Small intestine (tissue), 7 donors: Measurements from ENCODE around the gene NKD1. TPM values are rescaled to one million over a fixed set of nuclear protein-coding genes. Genes with fewer than 3 reads are reported as not detected.

Source experiments
- DNase-seq, 2 donors: peaks; one replicate each; pipeline versions ENCODE4 v3.0.0 to v3.0.0-alpha.2; 2013
- FAIRE-seq: peaks from 2 replicates; lab custom pipeline; 2012; peaks lifted over from hg19 to GRCh38; lab: Jason Lieb, UNC
- H3K27ac ChIP-seq, 3 donors: one replicate each; pipeline ENCODE4 v1.5.1; 2013; ENCODE audit warnings: low read length in 2 of 3, mild to moderate bottlenecking in 2 of 3, control low read depth in 1 of 3, inconsistent platforms in 1 of 3, low read depth in 1 of 3, moderate library complexity in 1 of 3
- H3K27me3 ChIP-seq, 3 donors: one replicate each; pipeline ENCODE4 v1.6.1; 2013; ENCODE audit warnings: low read length in 3 of 3, inconsistent platforms in 1 of 3; ENCODE audit not compliant: control insufficient read depth in 3 of 3, insufficient read depth in 3 of 3
- H3K36me3 ChIP-seq, 3 donors: one replicate each; pipeline ENCODE4 v1.6.1; 2013; ENCODE audit warnings: low read length in 3 of 3, inconsistent platforms in 1 of 3, low read depth in 1 of 3, mild to moderate bottlenecking in 1 of 3, moderate library complexity in 1 of 3; ENCODE audit not compliant: control insufficient read depth in 3 of 3, insufficient read depth in 2 of 3
- H3K4me1 ChIP-seq, 3 donors: one replicate each; pipeline ENCODE4 v1.6.1; 2013; ENCODE audit warnings: low read length in 2 of 3, inconsistent platforms in 1 of 3, low read depth in 1 of 3, mild to moderate bottlenecking in 1 of 3, moderate library complexity in 1 of 3; ENCODE audit not compliant: control insufficient read depth in 3 of 3, insufficient read depth in 2 of 3
- H3K4me3 ChIP-seq, 3 donors: one replicate each; pipeline ENCODE4 v1.5.1; 2013; ENCODE audit warnings: low read length in 3 of 3, control low read depth in 1 of 3, inconsistent platforms in 1 of 3, low read depth in 1 of 3, mild to moderate bottlenecking in 1 of 3, moderate library complexity in 1 of 3
- H3K9me3 ChIP-seq, 2 donors: one replicate each; pipeline ENCODE4 v1.6.1; 2013; ENCODE audit warnings: low read depth in 1 of 2, low read length in 1 of 2; ENCODE audit not compliant: control insufficient read depth in 2 of 2, insufficient read depth in 1 of 2
- WGBS, 3 donors: extraction: QIAGEN DNeasy Blood & Tissue Kit; methylation state at CpG; one replicate each; pipeline ENCODE4 v1.1.7; 2013; 5-methylcytosine and 5-hydroxymethylcytosine counted together
- polyA plus RNA-seq, 4 donors: library from polyadenylated mRNA; stranded (reverse) in 3 of 4; unstranded in 1 of 4; fragments of 200-250 nt in 3 of 4; fragments of 120-200 nt in 1 of 4; gene quantifications; one replicate each; pipeline versions ENCODE4 v1.2.1 to v1.2.3, GENCODE V29; 2013
- donor health status: healthy with polysubstance abuse.
- donor health status: control.
- donor health status: control.
- donor health status: Bipolar disorder and iron deficiency.
- donor health status: healthy.

Gene NKD1
- polyA plus RNA-seq, 4 donors, result 0.22 to 2.9 (median 1.3) TPM

GRCh38 chr16:50616883-50617645 is 68.9 kb downstream of the NKD1 start:
- 16 to 47% (median 46%) methylated on average over 10 to 11 of the region's 11 CpGs for WGBS, 3 donors
- Histone ChIP-seq H3K9me3 (no peaks in the 10 kb centered on the region), H3K4me3 (no peak overlapping the region), H3K27ac (no peak overlapping the region), H3K36me3 (peaks cover 0 to 11% (median 0%) of the 10 kb centered on the region in 3 donors), H3K27me3 (no peaks in the 10 kb centered on the region), H3K4me1 (peaks cover 0 to 19% (median 0%) of the 10 kb centered on the region in 3 donors)
- no peak for DNase-seq
- no peak for FAIRE-seq

GRCh38 chr16:50617646-50618184 is 69.5 kb downstream of the NKD1 start:
- peaks cover 0 to 11% (median 0%) of the 10 kb centered on the region in 3 donors for H3K36me3 ChIP-seq
- DNase-seq, result no peak
- 71 to 86% (median 85%) methylated on average over 2 of the region's 2 CpGs for WGBS, 3 donors
- no peak for FAIRE-seq
- peaks cover 0 to 16% (median 0%) of the 10 kb centered on the region in 3 donors for H3K4me1 ChIP-seq
- no peak overlapping the region for H3K4me3 ChIP-seq
- H3K9me3 ChIP-seq, result no peaks in the 10 kb centered on the region
- H3K27ac ChIP-seq, result no peak overlapping the region
- no peaks in the 10 kb centered on the region for H3K27me3 ChIP-seq

GRCh38 chr16:50618238-50618918 is 70.2 kb downstream of the NKD1 start:
- Histone ChIP-seq H3K36me3 (peaks cover 0 to 11% (median 0%) of the 10 kb centered on the region in 3 donors), H3K4me1 (peaks cover 0 to 13% (median 0%) of the 10 kb centered on the region in 3 donors), H3K27me3 (no peaks in the 10 kb centered on the region), H3K27ac (no peak overlapping the region), H3K9me3 (no peaks in the 10 kb centered on the region), H3K4me3 (no peak overlapping the region)
- DNase-seq, result no peak
- WGBS, 3 donors, result 75 to 88% (median 86%) methylated on average over 12 of the region's 12 CpGs
- no peak for FAIRE-seq

DNA sequence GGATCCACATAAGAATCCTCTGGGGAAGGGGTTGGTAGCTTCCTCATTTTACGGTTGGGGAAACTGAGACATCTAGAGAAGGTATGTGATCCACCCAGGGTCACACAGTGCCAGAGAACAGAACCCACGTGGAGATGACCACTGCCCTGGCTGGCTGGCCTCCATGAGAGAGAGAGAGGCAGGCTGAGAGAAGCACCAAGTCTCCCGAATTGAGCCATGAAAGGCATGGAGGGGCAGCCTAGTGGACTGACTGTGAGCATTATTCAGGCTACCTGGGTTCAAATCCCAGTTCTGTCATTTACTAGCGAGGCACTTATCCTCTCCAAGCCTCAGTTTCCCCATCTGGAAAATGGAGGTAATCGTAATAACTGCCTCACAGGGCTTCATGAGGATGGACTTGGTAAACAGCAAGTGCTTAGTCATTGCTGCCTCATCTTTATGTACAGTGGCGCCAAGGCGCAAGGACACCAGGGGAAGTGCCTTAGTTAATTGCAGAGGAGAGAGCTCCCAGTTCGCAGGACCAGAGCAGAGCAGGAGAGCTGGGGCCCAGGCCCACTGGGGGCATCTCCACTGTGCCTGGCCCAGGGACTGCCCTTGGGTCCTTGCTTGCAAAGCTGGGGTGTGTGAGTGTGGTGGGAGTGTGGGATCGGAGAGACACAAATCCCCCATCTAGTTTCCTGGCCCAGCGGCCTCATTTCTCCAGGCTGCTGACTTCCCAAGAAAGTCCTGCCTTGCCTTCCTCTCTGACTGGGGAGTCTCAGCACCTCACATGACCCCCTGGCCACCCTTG is 71.7 kb downstream of the NKD1 start:
- DNase-seq (no peak), FAIRE-seq (no peak)
- Histone ChIP-seq H3K27ac (no peak overlapping the region), H3K27me3 (no peaks in the 10 kb centered on the region), H3K36me3 (peaks cover 0 to 11% (median 0%) of the 10 kb centered on the region in 3 donors), H3K9me3 (no peaks in the 10 kb centered on the region), H3K4me1 (peaks cover 0 to under 1% (median 0%) of the 10 kb centered on the region in 3 donors), H3K4me3 (no peak overlapping the region)
- WGBS, 3 donors, result 82 to 93% (median 88%) methylated on average over 10 of the region's 10 CpGs

DNA sequence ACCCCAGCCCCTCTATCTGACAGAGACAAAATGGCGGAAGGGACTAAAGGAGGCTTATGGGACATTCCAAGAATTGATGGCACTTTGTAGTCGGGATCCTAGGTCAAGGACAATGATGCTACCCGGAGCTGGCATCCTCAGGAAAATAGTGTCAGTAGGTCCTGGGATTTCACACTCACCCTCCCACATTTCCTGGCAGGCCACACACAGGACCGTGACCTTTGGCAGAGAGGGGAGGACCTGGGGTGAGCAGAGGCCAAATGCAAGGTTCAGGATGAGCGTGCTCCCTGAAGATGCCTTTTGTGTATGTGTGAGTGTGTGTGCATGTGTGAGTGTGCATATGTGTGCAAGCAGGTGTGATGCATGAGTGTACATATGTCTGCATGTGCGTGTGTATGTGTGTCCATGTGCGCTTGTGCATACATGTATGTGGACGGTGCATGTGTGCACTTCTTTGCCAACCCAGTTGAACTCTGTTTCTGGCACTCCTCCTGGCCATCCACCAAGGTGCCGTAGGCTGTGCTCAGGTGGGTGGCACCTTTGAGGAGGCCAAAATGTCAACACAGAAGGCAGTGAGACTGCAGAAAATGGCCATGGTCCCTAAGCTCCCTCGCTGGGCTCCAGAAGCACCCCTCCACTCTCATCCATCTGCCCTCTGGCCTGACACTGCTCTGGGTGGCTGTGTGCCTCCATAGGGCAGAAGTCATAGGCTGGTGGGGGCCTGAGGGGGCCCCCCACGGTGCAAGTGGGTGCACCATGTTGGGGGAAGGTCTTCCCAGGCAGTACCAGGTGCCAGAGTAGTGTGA is 72.7 kb downstream of the NKD1 start:
- FAIRE-seq (no peak), DNase-seq (no peak)
- Histone ChIP-seq H3K36me3 (peaks cover 0 to 14% (median 0%) of the 10 kb centered on the region in 3 donors), H3K4me1 (no peaks in the 10 kb centered on the region), H3K27ac (no peak overlapping the region), H3K27me3 (no peaks in the 10 kb centered on the region), H3K4me3 (no peak overlapping the region), H3K9me3 (no peaks in the 10 kb centered on the region)
- WGBS, 3 donors, result 82 to 85% (median 84%) methylated on average over 11 of the region's 11 CpGs

DNA sequence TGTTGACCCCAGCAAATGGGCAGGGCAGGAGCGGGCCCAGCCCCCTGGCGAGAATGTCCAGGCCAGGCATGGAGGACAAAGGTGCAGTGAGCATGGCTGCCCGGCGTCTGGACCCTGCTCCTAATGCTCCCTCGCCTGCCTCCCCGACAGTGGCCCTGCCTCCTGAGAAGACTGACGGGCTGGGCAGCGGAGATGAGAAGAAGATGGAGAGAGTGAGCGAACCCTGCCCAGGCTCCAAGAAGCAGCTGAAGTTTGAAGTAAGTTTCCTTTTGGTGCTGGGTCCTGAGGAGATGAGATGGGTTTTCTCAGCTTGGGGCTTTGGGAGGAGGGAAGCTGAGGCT is 73.2 kb downstream of the NKD1 start:
- WGBS, 3 donors, result 91 to 94% (median 92%) methylated on average over 9 of the region's 9 CpGs
- Histone ChIP-seq H3K9me3 (no peaks in the 10 kb centered on the region), H3K4me3 (no peak overlapping the region), H3K27ac (no peak overlapping the region), H3K4me1 (no peaks in the 10 kb centered on the region), H3K27me3 (no peaks in the 10 kb centered on the region), H3K36me3 (peaks cover 0 to 14% (median 0%) of the 10 kb centered on the region in 3 donors)
- DNase-seq (no peak), FAIRE-seq (no peak)

GRCh38 chr16:50622029-50622428 is 73.8 kb downstream of the NKD1 start:
- 89 to 99% (median 93%) methylated on average over 7 of the region's 7 CpGs for WGBS, 3 donors
- Histone ChIP-seq H3K9me3 (no peaks in the 10 kb centered on the region), H3K27me3 (no peaks in the 10 kb centered on the region), H3K4me3 (no peak overlapping the region), H3K4me1 (no peaks in the 10 kb centered on the region), H3K36me3 (peaks cover 0 to 14% (median 0%) of the 10 kb centered on the region in 3 donors), H3K27ac (no peak overlapping the region)
- FAIRE-seq (no peak), DNase-seq (no peak)
